ENCODE data around the gene MCCC1. TPM values are rescaled to one million over a fixed set of nuclear protein-coding genes. Genes with fewer than 3 reads are reported as not detected.
"Not testable (repeated sequence)": the region's sequence is repeated elsewhere in the genome, so short reads cannot be mapped to it uniquely, and the experiment has no call there.

Gene MCCC1
- total and polyA plus RNA-seq, 7 experiments from 2014 or later: 17.7 to 37.5 (median 31.8) TPM

DNA sequence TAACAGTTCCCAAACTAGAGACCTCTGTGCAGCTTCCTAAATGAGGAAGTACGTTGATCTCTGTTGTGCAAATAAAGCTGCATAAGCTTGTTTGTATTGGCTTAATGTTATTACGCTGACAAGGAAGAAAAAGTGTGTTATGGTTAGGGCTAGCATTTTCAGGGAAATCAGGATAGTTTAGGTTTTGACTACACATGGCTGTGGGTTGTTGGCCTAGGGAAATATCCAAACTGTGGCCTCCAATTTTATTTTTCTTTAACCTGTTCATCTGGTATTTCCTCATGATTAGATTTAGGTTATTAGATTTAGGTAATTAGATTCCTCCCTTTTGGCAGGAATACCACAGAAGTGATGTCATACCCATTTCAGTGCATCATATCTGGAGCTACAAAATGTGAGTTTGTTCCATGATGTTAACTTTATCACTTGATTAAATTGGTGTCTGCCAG, 8.7 kb upstream of the MCCC1 start:
- intact Hi-C loops (cut with micrococcal nuclease): no loop called here
- Mint-ChIP-seq H3K4me1 (no peaks in the 10 kb centered on the region), H3K4me3 (no peak overlapping the region), H3K27ac (no peak overlapping the region), H3K9me3 (peaks cover 0 to 12% (median 4%) of the 10 kb centered on the region in 11 donors), H3K36me3 (peaks cover 0 to 4% (median 0%) of the 10 kb centered on the region in 5 donors), H3K27me3 (peaks cover 0 to 2% (median 0%) of the 10 kb centered on the region in 5 donors)
- Histone ChIP-seq H3K4me1 (ENCODE audit: control insufficient read depth in 2 of 2, insufficient read depth in 2 of 2, low read length in 2 of 2) (no peaks in the 10 kb centered on the region), H3K4me3 (ENCODE audit: low read length) (no peak overlapping the region), H3K9me3 (ENCODE audit: control insufficient read depth in 2 of 3, low read length in 3 of 3) (no peaks in the 10 kb centered on the region), H3K36me3 (ENCODE audit: control insufficient read depth in 2 of 3, insufficient read depth in 3 of 3, low read length in 3 of 3) (no peaks in the 10 kb centered on the region), H3K27me3 (ENCODE audit: control insufficient read depth in 2 of 2, insufficient read depth in 2 of 2, low read length in 2 of 2) (no peaks in the 10 kb centered on the region), H3K27ac (ENCODE audit: low read depth, low read length) (no peak overlapping the region)
- ATAC-seq: no peak
- POLR2A ChIA-PET: interaction anchor here (0.6 kb wide), 1 partner anchor 597 kb away, joined by 3 read pairs; no protein-coding TSS in a partner anchor
- no peak for DNase-seq
- CTCF ChIA-PET: no interaction called here

DNA sequence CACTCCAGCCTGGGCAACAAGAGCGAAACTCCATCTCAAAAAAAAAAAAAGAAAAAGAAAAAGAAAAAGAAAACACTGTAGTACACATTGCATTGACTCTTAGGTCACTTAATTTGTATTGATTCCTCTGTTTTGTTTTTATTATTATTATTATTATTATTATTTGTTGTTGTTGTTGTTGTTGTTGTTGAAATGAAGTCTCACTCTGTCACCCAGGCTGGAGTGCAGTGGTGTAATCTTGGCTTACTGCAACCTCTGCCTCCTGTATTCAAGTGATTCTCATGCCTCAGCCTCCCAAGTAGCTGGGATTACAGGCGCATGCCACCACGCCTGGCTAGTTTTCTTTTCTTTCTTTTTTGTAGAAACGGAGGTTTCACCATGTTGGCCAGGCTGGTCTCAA, 8.1 kb upstream of the MCCC1 start:
- H3K4me1 Mint-ChIP-seq; CTCF ChIA-PET; H3K4me3 ChIP-seq (ENCODE audit: low read length); H3K27ac ChIP-seq (ENCODE audit: low read depth, low read length); H3K27me3 ChIP-seq (ENCODE audit: control insufficient read depth in 2 of 2, insufficient read depth in 2 of 2, low read length in 2 of 2); intact Hi-C loops (cut with micrococcal nuclease); H3K4me3 Mint-ChIP-seq; H3K27ac Mint-ChIP-seq; H3K27me3 Mint-ChIP-seq; ATAC-seq; DNase-seq; H3K4me1 ChIP-seq (ENCODE audit: control insufficient read depth in 2 of 2, insufficient read depth in 2 of 2, low read length in 2 of 2); POLR2A ChIA-PET; H3K36me3 ChIP-seq (ENCODE audit: control insufficient read depth in 2 of 3, insufficient read depth in 3 of 3, low read length in 3 of 3); H3K9me3 ChIP-seq (ENCODE audit: control insufficient read depth in 2 of 3, low read length in 3 of 3); H3K36me3 Mint-ChIP-seq: not testable (repeated sequence)
- peaks cover 0 to 10% (median 4%) of the 10 kb centered on the region in 11 donors for H3K9me3 Mint-ChIP-seq

DNA sequence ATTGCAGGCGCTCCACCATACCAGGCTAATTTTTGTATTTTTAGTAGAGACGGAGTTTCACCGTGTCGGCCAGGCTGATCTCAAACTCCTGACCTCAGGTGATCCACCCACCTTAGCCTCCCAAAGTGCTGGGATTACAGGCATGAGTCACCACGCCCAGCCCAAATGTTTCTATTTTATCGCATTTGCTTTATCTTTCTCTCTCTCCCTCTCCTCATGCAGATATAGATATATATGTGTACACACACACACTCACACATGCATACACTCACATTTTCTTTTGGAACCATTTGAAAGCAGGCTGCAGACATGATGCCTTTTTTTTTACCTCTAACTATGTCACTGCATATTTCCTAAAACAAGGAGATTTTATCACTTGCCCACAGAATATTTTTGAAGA, 7.3 kb upstream of the MCCC1 start:
- no peak overlapping the region for H3K4me3 Mint-ChIP-seq
- H3K9me3 Mint-ChIP-seq: peaks cover 0 to 10% (median 3%) of the 10 kb centered on the region in 11 donors
- H3K4me1 ChIP-seq (ENCODE audit: control insufficient read depth in 2 of 2, insufficient read depth in 2 of 2, low read length in 2 of 2): no peaks in the 10 kb centered on the region
- no peaks in the 10 kb centered on the region for H3K9me3 ChIP-seq (ENCODE audit: control insufficient read depth in 2 of 3, low read length in 3 of 3)
- no peak overlapping the region for H3K4me3 ChIP-seq (ENCODE audit: low read length)
- ChIA-PET POLR2A (no interaction called here), CTCF (no interaction called here)
- DNase-seq (no peak), ATAC-seq (no peak)
- H3K27me3 ChIP-seq (ENCODE audit: control insufficient read depth in 2 of 2, insufficient read depth in 2 of 2, low read length in 2 of 2): no peaks in the 10 kb centered on the region
- peaks cover 0 to 2% (median 0%) of the 10 kb centered on the region in 5 donors for H3K27me3 Mint-ChIP-seq
- no peak overlapping the region for H3K27ac ChIP-seq (ENCODE audit: low read depth, low read length)
- peaks cover 0 to 3% (median 0%) of the 10 kb centered on the region in 7 donors for H3K4me1 Mint-ChIP-seq
- no peak overlapping the region for H3K27ac Mint-ChIP-seq
- intact Hi-C loops (cut with micrococcal nuclease): no loop called here
- no peaks in the 10 kb centered on the region for H3K36me3 Mint-ChIP-seq
- no peaks in the 10 kb centered on the region for H3K36me3 ChIP-seq (ENCODE audit: control insufficient read depth in 2 of 3, insufficient read depth in 3 of 3, low read length in 3 of 3)

DNA sequence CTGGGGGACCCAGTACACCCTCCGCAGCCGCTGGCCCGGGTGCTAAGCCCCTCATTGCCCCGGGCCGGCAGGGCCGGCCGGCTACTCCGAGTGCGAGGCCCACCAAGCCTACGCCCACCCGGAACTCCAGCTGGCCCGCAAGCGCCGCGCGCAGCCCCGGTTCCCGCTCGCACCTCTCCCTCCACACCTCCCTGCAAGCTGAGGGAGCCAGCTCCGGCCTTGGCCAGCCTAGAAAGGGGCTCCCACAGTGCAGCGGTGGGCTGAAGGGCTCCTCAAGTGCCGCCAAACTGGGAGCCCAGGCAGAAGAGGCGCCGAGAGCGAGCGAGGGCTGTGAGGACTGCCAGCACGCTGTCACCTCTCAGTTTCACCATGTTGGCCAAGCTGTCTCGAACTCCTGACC, 4.7 kb upstream of the MCCC1 start:
- peaks cover 5 to 14% (median 13%) of the 10 kb centered on the region in 7 donors for H3K4me1 Mint-ChIP-seq
- H3K4me3 ChIP-seq (ENCODE audit: low read length); intact Hi-C loops (cut with micrococcal nuclease); H3K36me3 Mint-ChIP-seq; H3K36me3 ChIP-seq (ENCODE audit: control insufficient read depth in 2 of 3, insufficient read depth in 3 of 3, low read length in 3 of 3); H3K27ac Mint-ChIP-seq; DNase-seq; H3K27ac ChIP-seq (ENCODE audit: low read depth, low read length); CTCF ChIA-PET; POLR2A ChIA-PET; H3K9me3 Mint-ChIP-seq; H3K4me3 Mint-ChIP-seq; ATAC-seq; H3K9me3 ChIP-seq (ENCODE audit: control insufficient read depth in 2 of 3, low read length in 3 of 3); H3K27me3 Mint-ChIP-seq; H3K4me1 ChIP-seq (ENCODE audit: control insufficient read depth in 2 of 2, insufficient read depth in 2 of 2, low read length in 2 of 2); H3K27me3 ChIP-seq (ENCODE audit: control insufficient read depth in 2 of 2, insufficient read depth in 2 of 2, low read length in 2 of 2): not testable (repeated sequence)

DNA sequence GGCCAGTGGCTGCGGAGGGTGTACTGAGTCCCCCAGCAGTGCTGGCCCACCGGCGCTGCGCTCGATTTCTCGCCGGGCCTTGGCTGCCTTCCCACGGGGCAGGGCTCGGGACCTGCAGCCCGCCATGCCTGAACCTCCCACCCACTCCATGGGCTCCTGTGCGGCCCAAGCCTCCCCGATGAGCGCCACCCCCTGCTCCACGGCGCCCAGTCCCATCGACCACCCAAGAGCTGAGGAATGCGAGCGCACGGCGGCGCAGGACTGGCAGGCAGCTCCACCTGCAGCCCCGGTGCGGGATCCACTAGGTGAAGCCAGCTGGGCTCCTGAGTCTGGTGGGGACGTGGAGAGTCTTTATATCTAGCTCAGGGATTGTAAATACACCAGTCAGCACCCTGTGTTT, 1.7 kb upstream of the MCCC1 start:
- H3K27me3 Mint-ChIP-seq; H3K4me3 Mint-ChIP-seq; POLR2A ChIA-PET; H3K4me3 ChIP-seq (ENCODE audit: low read length); H3K27ac Mint-ChIP-seq; CTCF ChIA-PET; H3K36me3 ChIP-seq (ENCODE audit: control insufficient read depth in 2 of 3, insufficient read depth in 3 of 3, low read length in 3 of 3); ATAC-seq; H3K27me3 ChIP-seq (ENCODE audit: control insufficient read depth in 2 of 2, insufficient read depth in 2 of 2, low read length in 2 of 2); H3K9me3 ChIP-seq (ENCODE audit: control insufficient read depth in 2 of 3, low read length in 3 of 3); H3K9me3 Mint-ChIP-seq; DNase-seq; H3K27ac ChIP-seq (ENCODE audit: low read depth, low read length); intact Hi-C loops (cut with micrococcal nuclease); H3K36me3 Mint-ChIP-seq: not testable (repeated sequence)
- H3K4me1 ChIP-seq (ENCODE audit: control insufficient read depth in 2 of 2, insufficient read depth in 2 of 2, low read length in 2 of 2): peaks cover 7 to 10% of the 10 kb centered on the region in 2 donors
- H3K4me1 Mint-ChIP-seq: peaks cover 18 to 41% (median 37%) of the 10 kb centered on the region in 7 donors

DNA sequence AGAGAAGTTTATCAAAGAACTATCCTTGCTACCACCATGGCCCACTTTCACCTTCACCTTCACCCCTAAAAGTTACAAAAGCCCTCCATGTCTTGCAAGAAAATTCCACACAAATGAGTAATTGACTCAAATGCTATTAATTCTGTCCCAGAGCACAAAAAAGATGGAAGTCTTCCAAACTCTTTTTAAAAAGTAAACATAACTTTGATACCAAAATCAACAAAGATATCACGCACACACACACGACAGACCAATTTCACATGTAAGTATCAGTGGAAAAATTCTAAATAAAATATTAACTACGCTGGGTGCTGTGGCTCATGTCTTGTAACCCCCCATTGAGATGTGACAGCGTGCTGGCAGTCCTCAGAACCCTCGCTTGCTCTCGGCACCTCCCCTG, 1.1 kb upstream of the MCCC1 start:
- Histone ChIP-seq H3K9me3 (ENCODE audit: control insufficient read depth in 2 of 3, low read length in 3 of 3) (no peaks in the 10 kb centered on the region), H3K4me1 (ENCODE audit: control insufficient read depth in 2 of 2, insufficient read depth in 2 of 2, low read length in 2 of 2) (peaks cover 7 to 10% of the 10 kb centered on the region in 2 donors), H3K36me3 (ENCODE audit: control insufficient read depth in 2 of 3, insufficient read depth in 3 of 3, low read length in 3 of 3) (peaks cover 0 to 6% (median 0%) of the 10 kb centered on the region in 3 experiments), H3K27me3 (ENCODE audit: control insufficient read depth in 2 of 2, insufficient read depth in 2 of 2, low read length in 2 of 2) (no peaks in the 10 kb centered on the region), H3K4me3 (ENCODE audit: low read length) (no peak overlapping the region), H3K27ac (ENCODE audit: low read depth, low read length) (peak overlapping the region; percentile 83)
- ChIA-PET POLR2A (interaction anchor here (1.4 kb wide), 1 partner anchor 308 kb away, joined by 5 read pairs; no protein-coding TSS in a partner anchor), CTCF (no interaction called here)
- ATAC-seq (no peak), DNase-seq (no peak)
- peak overlapping the region in 8 of 10 donors; percentile 7 to 93 (median 47) for H3K4me3 Mint-ChIP-seq
- H3K4me1 Mint-ChIP-seq: peaks cover 18 to 46% (median 37%) of the 10 kb centered on the region in 7 donors
- no peaks in the 10 kb centered on the region for H3K9me3 Mint-ChIP-seq
- peak overlapping the region in 7 of 9 donors; percentile 49 to 98 (median 94) for H3K27ac Mint-ChIP-seq
- intact Hi-C loops (cut with micrococcal nuclease): no loop called here
- peaks cover 0 to 12% (median 0%) of the 10 kb centered on the region in 5 donors for H3K36me3 Mint-ChIP-seq
- peaks cover 0 to under 1% (median 0%) of the 10 kb centered on the region in 5 donors for H3K27me3 Mint-ChIP-seq

DNA sequence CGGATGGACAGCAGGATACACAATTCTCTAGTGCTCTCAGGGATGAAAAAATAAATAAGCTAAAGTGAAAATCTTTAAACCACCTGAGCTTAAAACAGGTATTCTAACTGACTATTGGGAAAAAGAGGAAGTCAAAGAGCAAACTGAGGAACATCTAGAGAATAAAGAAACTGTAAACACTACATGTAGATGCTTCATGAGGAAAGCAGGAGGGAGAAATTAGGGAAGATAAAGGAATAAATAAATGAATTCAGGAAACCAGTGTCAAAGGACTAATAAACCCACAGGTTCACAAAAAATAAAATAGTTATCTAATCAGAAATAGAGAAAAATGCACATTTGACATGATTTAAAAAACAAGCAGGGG, 525 bp upstream of the MCCC1 start:
- H3K27ac Mint-ChIP-seq: peak overlapping the region; percentile 90 to 99 (median 97)
- Histone ChIP-seq H3K27ac (ENCODE audit: low read depth, low read length) (peak overlapping the region; percentile 83), H3K36me3 (ENCODE audit: control insufficient read depth in 2 of 3, insufficient read depth in 3 of 3, low read length in 3 of 3) (peaks cover 0 to 6% (median 0%) of the 10 kb centered on the region in 3 experiments), H3K27me3 (ENCODE audit: control insufficient read depth in 2 of 2, insufficient read depth in 2 of 2, low read length in 2 of 2) (no peaks in the 10 kb centered on the region), H3K9me3 (ENCODE audit: control insufficient read depth in 2 of 3, low read length in 3 of 3) (no peaks in the 10 kb centered on the region), H3K4me1 (ENCODE audit: control insufficient read depth in 2 of 2, insufficient read depth in 2 of 2, low read length in 2 of 2) (peaks cover 7 to 10% of the 10 kb centered on the region in 2 donors), H3K4me3 (ENCODE audit: low read length) (peak overlapping the region; percentile 73)
- H3K27me3 Mint-ChIP-seq: no peaks in the 10 kb centered on the region
- H3K36me3 Mint-ChIP-seq: peaks cover 0 to 12% (median 0%) of the 10 kb centered on the region in 5 donors
- intact Hi-C loops (cut with micrococcal nuclease): loop anchor here (1.0 to 10.0 kb wide), 19 partner anchors 62 to 1713 kb away; partner anchors contain the start of genes DCUN1D1 (in 2 of the 2), LAMP3 (in 2 of the 2), ABCC5 (in 1 of the 2) and ALG3 (in 1 of the 2)
- no peaks in the 10 kb centered on the region for H3K9me3 Mint-ChIP-seq
- ATAC-seq: no peak
- H3K4me1 Mint-ChIP-seq: peaks cover 18 to 46% (median 37%) of the 10 kb centered on the region in 7 donors
- DNase-seq: no peak
- H3K4me3 Mint-ChIP-seq: peak overlapping the region; percentile 87 to 98 (median 97)
- ChIA-PET POLR2A (interaction anchor here (1.4 kb wide), 1 partner anchor 307 kb away, joined by 5 read pairs; no protein-coding TSS in a partner anchor), CTCF (no interaction called here)
